Bronchial epithelial cell (primary cell): Measurements from ENCODE around the gene RPTOR. TPM values are rescaled to one million over a fixed set of nuclear protein-coding genes. Genes with fewer than 3 reads are reported as not detected.

Source experiments
- DNase-seq: peaks from one replicate; pipeline ENCODE4 v3.0.0-alpha.2; 2010; ENCODE audit warnings: low read depth
- FAIRE-seq: peaks from 2 replicates; lab custom pipeline; 2011; peaks lifted over from hg19 to GRCh38; lab: Jason Lieb, UNC
- H3K27me3 ChIP-seq: 2 replicates; pipeline ENCODE4 v1.5.1; 2011; ENCODE audit warnings: low read length; ENCODE audit not compliant: control insufficient read depth, insufficient read depth
- H3K36me3 ChIP-seq: 2 replicates; pipeline ENCODE4 v1.5.1; 2011; ENCODE audit warnings: low read length; ENCODE audit not compliant: control insufficient read depth, insufficient read depth
- H3K4me3 ChIP-seq: 2 replicates; pipeline ENCODE4 v1.5.1; 2011; ENCODE audit warnings: mild to moderate bottlenecking, low read depth, low read length, control low read depth
- CTCF ChIP-seq: IDR thresholded peaks from 2 replicates; pipeline ENCODE4 v1.5.1; 2011; ENCODE audit warnings: mild to moderate bottlenecking, moderate library complexity, low read length, control low read depth, inconsistent platforms; ENCODE audit not compliant: insufficient read depth, severe bottlenecking
- total RNA-seq: library from RNA; depleted of rRNA; stranded (reverse); fragments of >200 nt; gene quantifications from 2 replicates; pipeline ENCODE4 v1.2.1, GENCODE V29; 2014

Gene RPTOR
- total RNA-seq, 1 donor from 2014 or later = 14.0 TPM

GRCh38 chr17:80845863-80846671 is 301.4 kb downstream of the RPTOR start:
- no peak for FAIRE-seq
- H3K4me3 ChIP-seq = no peak overlapping the region
- H3K36me3 ChIP-seq = no peaks in the 10 kb centered on the region
- TF ChIP-seq CTCF = no peak
- no peaks in the 10 kb centered on the region for H3K27me3 ChIP-seq
- DNase-seq = no peak

- TF ChIP-seq CTCF = no peak
- no peak for DNase-seq
- Histone ChIP-seq H3K4me3 (no peak overlapping the region), H3K36me3 (no peaks in the 10 kb centered on the region), H3K27me3 (no peaks in the 10 kb centered on the region)
- no peak for FAIRE-seq
Measured at GRCh38 chr17:80846932-80847331, 302.3 kb downstream of the RPTOR start.

GRCh38 chr17:80847496-80848230 is 303.0 kb downstream of the RPTOR start:
- H3K36me3 ChIP-seq = no peaks in the 10 kb centered on the region
- no peak overlapping the region for H3K4me3 ChIP-seq
- no peaks in the 10 kb centered on the region for H3K27me3 ChIP-seq
- no peak for TF ChIP-seq CTCF
- no peak for DNase-seq
- no peak for FAIRE-seq

GRCh38 chr17:80848449-80849102 is 303.9 kb downstream of the RPTOR start:
- Histone ChIP-seq H3K27me3 (no peaks in the 10 kb centered on the region), H3K4me3 (no peak overlapping the region), H3K36me3 (no peaks in the 10 kb centered on the region)
- DNase-seq (no peak), FAIRE-seq (peak; percentile 72)
- TF ChIP-seq CTCF = no peak

- no peak for TF ChIP-seq CTCF
- H3K4me3 ChIP-seq = no peak overlapping the region
- no peaks in the 10 kb centered on the region for H3K36me3 ChIP-seq
- FAIRE-seq = no peak
- DNase-seq = no peak
- no peaks in the 10 kb centered on the region for H3K27me3 ChIP-seq
Measured at GRCh38 chr17:80849119-80849518, 304.5 kb downstream of the RPTOR start.
